ENCODE measurements around the gene ARPC4.
A peak's percentile ranks its signal among the peaks of the same experiment; 100 is the strongest.

The ARPC4 gene

DNA sequence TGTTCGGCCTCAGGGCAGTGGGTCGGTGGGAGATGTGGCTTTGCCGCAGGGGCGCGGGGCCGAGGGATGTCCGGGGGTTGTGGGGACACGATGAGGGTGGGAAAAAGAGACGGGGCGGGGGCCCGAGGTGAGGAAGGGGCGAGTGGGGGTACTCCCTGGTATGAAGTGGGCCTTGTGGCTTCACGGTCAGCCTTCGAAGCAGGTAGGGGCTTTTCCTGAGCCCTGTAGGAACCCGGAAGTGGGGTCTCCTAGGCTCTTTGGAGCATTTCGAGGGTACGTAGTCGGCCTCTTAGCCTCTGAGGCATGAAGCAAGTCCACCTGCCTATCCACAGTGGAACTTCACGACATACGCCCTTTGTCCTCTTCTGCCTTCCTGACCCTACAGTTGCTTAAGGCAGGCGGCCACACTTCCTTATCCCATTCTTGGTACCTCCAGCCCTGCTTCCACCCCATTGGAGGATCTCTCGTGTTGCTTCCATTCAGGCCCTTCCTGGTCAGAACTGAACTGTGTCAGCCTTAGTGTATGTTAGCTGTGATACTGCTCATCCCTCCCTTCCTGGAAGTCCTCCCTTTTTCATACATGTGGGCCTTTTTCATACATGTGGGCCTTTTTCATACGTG, 389 bp downstream of the ARPC4 start:
- H3K4me3 ChIP-seq (ENCODE audit: low read length): peak overlapping the region; percentile 94
- no peak for TF ChIP-seq ZNF274 (IDR thresholded peaks at IDR 0.05; ENCODE audit: low read depth, low read length)

- peak overlapping the region; percentile 94; the same call in 1 of the 2 replicates for H3K4me3 ChIP-seq (ENCODE audit: low read length)
- no peak for TF ChIP-seq ZNF274 (IDR thresholded peaks at IDR 0.05; ENCODE audit: low read depth, low read length)
Observed at GRCh38 chr3:9794400-9794799, 1.5 kb downstream of the ARPC4 start.

- peak overlapping the region; percentile 94; the same call in 1 of the 2 replicates for H3K4me3 ChIP-seq (ENCODE audit: low read length)
- no peak for TF ChIP-seq ZNF274 (IDR thresholded peaks at IDR 0.05; ENCODE audit: low read depth, low read length)
Observed at GRCh38 chr3:9795207-9795606, 2.3 kb downstream of the ARPC4 start.

DNA sequence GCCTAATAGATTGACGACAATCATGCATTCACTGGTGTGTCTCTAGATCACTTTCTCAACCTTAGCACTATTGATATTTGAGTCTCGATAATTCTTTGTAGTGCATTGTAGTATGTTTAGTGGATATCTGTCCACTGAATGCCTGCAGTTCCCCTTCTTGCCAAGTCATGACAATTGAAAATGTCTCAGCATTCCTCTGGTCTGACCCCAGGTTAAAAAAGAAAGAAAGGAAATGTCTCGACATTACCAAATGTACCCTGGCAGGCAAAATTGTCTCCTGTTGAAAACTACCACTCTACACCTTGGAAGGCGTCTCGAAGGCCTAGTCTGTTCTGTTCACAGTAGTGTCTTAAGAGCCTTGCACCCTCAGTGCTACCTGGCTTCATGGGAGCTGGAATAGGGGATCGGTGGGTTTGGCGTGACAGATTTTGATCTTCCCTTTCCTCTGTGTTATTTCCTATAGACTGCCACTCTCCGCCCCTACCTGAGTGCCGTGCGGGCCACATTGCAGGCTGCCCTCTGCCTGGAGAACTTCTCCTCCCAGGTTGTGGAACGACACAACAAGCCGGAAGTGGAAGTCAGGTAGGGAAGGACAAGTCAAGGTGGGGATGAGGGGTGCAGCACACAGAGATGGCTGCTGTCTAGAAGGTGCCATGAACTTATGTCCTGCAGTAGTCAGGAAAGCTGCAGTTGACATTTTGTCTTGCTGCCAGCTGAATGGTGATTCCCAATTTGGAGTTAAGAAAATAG, 4.5 kb downstream of the ARPC4 start:
- H3K4me3 ChIP-seq (ENCODE audit: low read length): no peak overlapping the region
- no peak for TF ChIP-seq ZNF274 (IDR thresholded peaks at IDR 0.05; ENCODE audit: low read depth, low read length)

DNA sequence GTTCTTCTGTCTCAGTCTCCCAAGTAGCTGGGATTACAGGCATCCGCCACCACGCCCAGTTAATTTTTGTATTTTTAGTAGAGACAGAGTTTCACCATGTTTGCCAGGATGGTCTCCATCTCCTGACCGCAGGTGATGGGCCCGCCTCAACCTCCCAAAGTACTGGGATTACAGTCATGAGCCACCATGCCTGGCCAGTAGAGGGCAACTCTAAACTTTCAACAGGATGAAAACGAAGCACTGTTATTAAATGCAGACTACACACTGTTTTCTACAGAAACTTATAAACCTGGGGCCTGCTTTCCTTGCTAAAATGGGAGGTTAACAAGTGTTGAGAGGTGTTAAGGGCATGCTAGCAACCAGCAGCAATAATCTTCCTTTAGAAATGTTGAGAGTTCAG, 7.6 kb downstream of the ARPC4 start:
- no peak for TF ChIP-seq ZNF274 (IDR thresholded peaks at IDR 0.05; ENCODE audit: low read depth, low read length)
- H3K4me3 ChIP-seq (ENCODE audit: low read length): no peak overlapping the region

GRCh38 chr3:9803494-9803893, 10.6 kb downstream of the ARPC4 start:
- no peak for TF ChIP-seq ZNF274 (IDR thresholded peaks at IDR 0.05; ENCODE audit: low read depth, low read length)
- no peak overlapping the region for H3K4me3 ChIP-seq (ENCODE audit: low read length)

DNA sequence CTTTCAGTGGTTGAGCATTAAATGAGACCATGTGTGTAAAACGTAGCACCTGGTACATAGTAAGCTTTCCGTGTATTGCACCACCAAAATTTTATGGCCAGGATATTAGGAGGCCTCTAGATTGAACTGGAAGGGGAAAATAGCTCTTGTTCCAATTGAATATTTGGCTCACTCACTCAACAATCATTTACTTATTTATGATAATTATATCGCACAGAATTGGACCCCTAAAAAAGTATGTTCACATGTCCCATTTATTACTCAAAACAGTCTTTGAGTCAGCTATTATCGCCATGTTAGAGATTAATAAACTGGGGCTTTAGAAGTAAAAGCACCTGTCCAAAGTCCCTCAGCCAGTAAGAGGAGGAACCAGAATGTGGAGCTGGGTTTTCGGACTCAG, 12.1 kb downstream of the ARPC4 start:
- H3K4me3 ChIP-seq (ENCODE audit: low read length): no peak overlapping the region
- TF ChIP-seq ZNF274 (IDR thresholded peaks at IDR 0.05; ENCODE audit: low read depth, low read length): no peak

- H3K4me3 ChIP-seq (ENCODE audit: low read length): no peak overlapping the region
- TF ChIP-seq ZNF274 (IDR thresholded peaks at IDR 0.05; ENCODE audit: low read depth, low read length): no peak
Observed at GRCh38 chr3:9806137-9806536, 13.3 kb downstream of the ARPC4 start.

GRCh38 chr3:9806688-9807589, 14.1 kb downstream of the ARPC4 start:
- no peak for TF ChIP-seq ZNF274 (IDR thresholded peaks at IDR 0.05; ENCODE audit: low read depth, low read length)
- H3K4me3 ChIP-seq (ENCODE audit: low read length): no peak overlapping the region

DNA sequence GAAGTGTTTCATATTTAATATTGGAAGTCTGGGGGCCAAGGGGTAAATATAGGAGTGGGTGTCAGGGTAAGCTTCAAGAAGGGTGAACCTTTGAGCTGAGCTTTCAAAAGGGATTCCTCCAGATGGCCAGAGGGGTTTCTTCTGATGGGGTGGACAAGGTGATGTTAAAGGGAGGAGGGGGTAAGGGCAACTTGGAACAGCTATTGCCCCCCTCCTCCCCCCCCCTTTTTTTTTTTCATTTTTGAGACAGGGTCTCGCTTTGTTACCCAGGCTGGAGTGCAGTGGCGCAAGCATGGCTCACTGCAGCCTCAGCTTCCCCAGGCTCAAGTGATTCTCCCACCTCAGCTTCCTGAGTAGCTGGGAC, 15.1 kb downstream of the ARPC4 start:
- TF ChIP-seq ZNF274 (IDR thresholded peaks at IDR 0.05; ENCODE audit: low read depth, low read length): no peak
- no peak overlapping the region for H3K4me3 ChIP-seq (ENCODE audit: low read length)

DNA sequence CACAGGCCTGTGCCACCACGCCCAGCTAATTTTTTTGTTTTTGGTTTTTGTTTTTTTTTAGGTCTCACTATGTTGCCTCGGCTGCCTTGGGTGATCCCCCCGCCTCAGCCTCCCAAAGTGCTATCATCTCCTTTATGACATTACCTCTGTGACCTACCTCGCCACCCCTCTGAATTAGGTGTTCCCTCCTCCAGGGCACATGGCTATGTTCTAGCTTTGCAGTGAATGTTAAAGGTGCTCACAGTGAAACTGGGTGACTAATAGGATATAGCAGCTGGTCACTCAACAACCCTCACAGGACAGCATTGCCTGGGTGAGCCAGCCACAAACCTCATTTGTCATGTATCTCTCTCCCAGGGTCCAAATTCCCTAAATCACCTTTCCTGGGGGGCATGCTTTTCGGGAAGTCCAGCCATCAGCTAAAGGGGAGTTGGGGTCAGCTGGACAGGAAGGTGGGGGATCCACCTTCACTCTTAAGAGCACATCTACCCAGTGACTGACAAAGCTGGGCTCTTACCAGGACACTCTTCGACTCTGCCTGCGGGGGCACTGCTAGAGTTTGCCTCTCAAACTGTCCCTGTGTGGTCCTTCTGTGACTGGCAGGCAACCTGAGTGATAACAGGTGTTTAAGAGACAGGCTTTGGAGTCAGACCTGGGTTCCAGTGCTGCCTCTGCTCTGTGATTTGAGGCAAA, 15.6 kb downstream of the ARPC4 start:
- no peak overlapping the region for H3K4me3 ChIP-seq (ENCODE audit: low read length)
- no peak for TF ChIP-seq ZNF274 (IDR thresholded peaks at IDR 0.05; ENCODE audit: low read depth, low read length)

- peak overlapping the region; percentile 24; the same call in 1 of the 2 replicates for H3K4me3 ChIP-seq (ENCODE audit: low read length)
- no peak for TF ChIP-seq ZNF274 (IDR thresholded peaks at IDR 0.05; ENCODE audit: low read depth, low read length)
Observed at GRCh38 chr3:9809239-9809614, 16.3 kb downstream of the ARPC4 start.

DNA sequence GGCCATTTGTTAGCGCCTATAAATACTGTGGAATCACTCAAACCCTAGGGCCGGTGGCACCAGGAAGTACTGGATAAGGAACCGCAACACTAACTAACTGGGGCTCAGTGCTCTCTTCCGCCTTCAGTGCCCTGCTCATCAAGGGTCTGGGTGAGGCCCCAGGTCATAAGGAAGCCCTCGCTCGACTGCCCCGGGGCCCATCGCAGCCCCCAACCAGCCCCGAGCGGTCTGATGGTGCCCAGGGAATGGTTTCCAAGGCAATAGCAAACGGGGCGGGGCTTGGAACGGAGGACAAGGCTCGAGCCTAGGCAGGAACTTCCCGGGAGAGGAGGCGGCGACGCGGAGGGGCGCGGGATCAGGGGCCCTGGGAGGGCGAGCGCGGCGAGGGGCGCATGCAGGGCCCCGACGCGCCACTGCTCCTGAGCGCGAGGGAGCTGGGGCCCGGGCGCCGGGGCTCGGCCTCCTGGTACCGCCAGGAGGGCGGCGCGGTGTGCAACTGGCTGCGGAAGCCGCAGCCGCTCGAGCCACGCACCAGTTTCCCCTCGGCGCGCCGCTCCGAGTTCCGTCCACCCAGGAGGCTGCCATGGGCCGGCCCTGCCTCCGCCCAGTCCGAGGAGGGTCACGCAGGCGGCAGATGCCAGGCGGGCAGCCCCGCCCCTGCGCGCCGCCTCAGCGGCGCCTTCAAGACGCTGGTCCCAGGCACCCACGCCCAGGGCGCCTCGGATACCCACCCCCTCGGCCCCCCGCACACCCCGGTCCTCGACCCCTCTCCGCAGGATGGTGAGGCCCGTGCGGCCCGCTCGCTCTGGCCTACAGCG, 16.9 kb downstream of the ARPC4 start, which contains the start of gene TTLL3:
TSS of gene TTLL3 (plus strand) at position 648 of the 818 bp plus-strand sequence. CDS start 400 bp downstream, outside the sequence.
- no peak for TF ChIP-seq ZNF274 (IDR thresholded peaks at IDR 0.05; ENCODE audit: low read depth, low read length)

More for the DNA sequence above, 16.9 kb downstream of the ARPC4 start, which contains the start of gene TTLL3:
- peak within 1 kb of the TSS; percentile 24; the same call in 1 of the 2 replicates for H3K4me3 ChIP-seq (ENCODE audit: low read length)
